ENCODE data around the gene INHBC. TPM values are rescaled to one million over a fixed set of nuclear protein-coding genes. Genes with fewer than 3 reads are reported as not detected.

The INHBC gene
- total RNA-seq, 3 donors from 2014 or later: not detected

- H3K36me3 ChIP-seq (ENCODE audit: low read depth): no peaks in the 10 kb centered on the region
- intact Hi-C loops (cut with DNase I, micrococcal nuclease): no loop called here
- no peak overlapping the region for H3K4me3 ChIP-seq
- TF ChIP-seq CTCF (IDR thresholded peaks at IDR 0.05): no peak
- peaks cover 19% of the 10 kb centered on the region for H3K4me1 ChIP-seq (ENCODE audit: low read depth)
- no peak for ATAC-seq
- DNase-seq: no peak
- H3K9me3 ChIP-seq: no peaks in the 10 kb centered on the region
These were observed 30.0 kb downstream of the INHBC start for GRCh38 chr12:57464569-57464968.

- Histone ChIP-seq H3K9me3 (no peaks in the 10 kb centered on the region), H3K4me3 (no peak overlapping the region), H3K4me1 (ENCODE audit: low read depth) (peaks cover 14% of the 10 kb centered on the region), H3K36me3 (ENCODE audit: low read depth) (no peaks in the 10 kb centered on the region)
- ATAC-seq: no peak
- TF ChIP-seq CTCF (IDR thresholded peaks at IDR 0.05): no peak
- no peak for DNase-seq
- intact Hi-C loops (cut with DNase I, micrococcal nuclease): no loop called here
These were observed 30.6 kb downstream of the INHBC start for GRCh38 chr12:57465030-57465746.

- ATAC-seq (no peak), DNase-seq (no peak)
- peaks cover 14% of the 10 kb centered on the region for H3K4me1 ChIP-seq (ENCODE audit: low read depth)
- H3K4me3 ChIP-seq: no peak overlapping the region
- H3K36me3 ChIP-seq (ENCODE audit: low read depth): no peaks in the 10 kb centered on the region
- no peaks in the 10 kb centered on the region for H3K9me3 ChIP-seq
- intact Hi-C loops (cut with DNase I, micrococcal nuclease): no loop called here
- TF ChIP-seq CTCF (IDR thresholded peaks at IDR 0.05): no peak
These were observed 31.3 kb downstream of the INHBC start for GRCh38 chr12:57465747-57466505.

- intact Hi-C loops (cut with DNase I, micrococcal nuclease): no loop called here
- H3K4me3 ChIP-seq: no peak overlapping the region
- DNase-seq: no peak
- no peaks in the 10 kb centered on the region for H3K9me3 ChIP-seq
- H3K4me1 ChIP-seq (ENCODE audit: low read depth): peaks cover 11% of the 10 kb centered on the region
- no peak for TF ChIP-seq CTCF (IDR thresholded peaks at IDR 0.05)
- H3K36me3 ChIP-seq (ENCODE audit: low read depth): no peaks in the 10 kb centered on the region
- no peak for ATAC-seq
These were observed 32.8 kb downstream of the INHBC start for GRCh38 chr12:57467212-57467874.

GRCh38 chr12:57467915-57468314 is 33.3 kb downstream of the INHBC start:
- Histone ChIP-seq H3K4me3 (no peak overlapping the region), H3K4me1 (ENCODE audit: low read depth) (peaks cover 11% of the 10 kb centered on the region), H3K9me3 (no peaks in the 10 kb centered on the region), H3K36me3 (ENCODE audit: low read depth) (no peaks in the 10 kb centered on the region)
- ATAC-seq (no peak), DNase-seq (no peak)
- no peak for TF ChIP-seq CTCF (IDR thresholded peaks at IDR 0.05)
- intact Hi-C loops (cut with DNase I, micrococcal nuclease): no loop called here
